Body of pancreas (tissue), 4 donors: ENCODE results near the gene SNIP1. TPM values are rescaled to one million over a fixed set of nuclear protein-coding genes. Genes with fewer than 3 reads are reported as not detected.
"Not testable (repeated sequence)": the region's sequence is repeated elsewhere in the genome, so short reads cannot be mapped to it uniquely, and the experiment has no call there.

Experiments
- ATAC-seq: fragments of 150-250 bp; one replicate; pipeline ENCODE4 v1.9.1; 2016
- DNase-seq, 4 donors: peaks; one replicate each; pipeline ENCODE4 v3.0.0-alpha.2; 2019
- H3K27ac ChIP-seq, 4 donors: fragments of 200-600 bp; sonication (generic); 1 replicate in 3 of 4; 2 replicates in 1 of 4; pipeline versions ENCODE4 v1.5.1 to v1.6.1; 2016 to 2019; ENCODE audit warnings: mild to moderate bottlenecking in 1 of 4, mixed read lengths in 1 of 4, moderate library complexity in 1 of 4
- H3K27me3 ChIP-seq, 2 donors: fragments of 200-600 bp; sonication (generic); one replicate each; pipeline ENCODE4 v1.6.0; 2016; ENCODE audit warnings: mild to moderate bottlenecking in 1 of 2
- H3K36me3 ChIP-seq, 2 donors: fragments of 200-600 bp; sonication (generic); replicated peaks in 1 of 2; 2 replicates each; pipeline ENCODE4 v1.5.1; 2016; ENCODE audit warnings: low read depth in 2 of 2; ENCODE audit not compliant: insufficient read depth in 1 of 2
- H3K4me1 ChIP-seq: fragments of 200-600 bp; sonication (generic); one replicate; pipeline ENCODE4 v1.6.0; 2016
- H3K4me3 ChIP-seq, 2 donors: fragments of 200-600 bp; sonication (generic); 1 replicate in 1 of 2; 2 replicates in 1 of 2; pipeline ENCODE4 v1.5.1; 2016 to 2019
- H3K9me3 ChIP-seq, 3 donors: fragments of 200-600 bp; sonication (generic); 1 replicate in 2 of 3; 2 replicates in 1 of 3; pipeline ENCODE4 v1.5.1; 2016
- CTCF ChIP-seq, 7 experiments: fragments of 450-650 bp in 4 of 7; fragments of 200-600 bp in 3 of 7; sonication (generic) in 3 of 7; IDR thresholded peaks; one replicate each; pipeline ENCODE4 v1.5.1; 2016 to 2019; ENCODE audit warnings: antibody characterized with exemption in 7 of 7
- POLR2A ChIP-seq, 3 donors: fragments of 450-650 bp; IDR thresholded peaks; one replicate each; pipeline ENCODE4 v1.6.1; 2016; ENCODE audit warnings: antibody characterized with exemption in 3 of 3, mild to moderate bottlenecking in 2 of 3
- whole genome bisulfite sequencing, 2 donors: methylation state at CpG; one replicate each; pipeline ENCODE4 v1.1.5; 2017; 5-methylcytosine and 5-hydroxymethylcytosine counted together
- intact Hi-C: fragments of 100-400 bp; cut with DNase I; formaldehyde crosslinking; loops from one replicate; pipeline ENCODE4 v1.15.1; 2023
- total RNA-seq, 2 donors: library from RNA; depleted of rRNA; stranded (reverse); fragments of >200 nt; gene quantifications; one replicate each; pipeline ENCODE4 v1.1.0, GENCODE V29; 2016

The SNIP1 gene
- total RNA-seq, 2 donors from 2014 or later = 7.0 to 33.9 TPM

DNA sequence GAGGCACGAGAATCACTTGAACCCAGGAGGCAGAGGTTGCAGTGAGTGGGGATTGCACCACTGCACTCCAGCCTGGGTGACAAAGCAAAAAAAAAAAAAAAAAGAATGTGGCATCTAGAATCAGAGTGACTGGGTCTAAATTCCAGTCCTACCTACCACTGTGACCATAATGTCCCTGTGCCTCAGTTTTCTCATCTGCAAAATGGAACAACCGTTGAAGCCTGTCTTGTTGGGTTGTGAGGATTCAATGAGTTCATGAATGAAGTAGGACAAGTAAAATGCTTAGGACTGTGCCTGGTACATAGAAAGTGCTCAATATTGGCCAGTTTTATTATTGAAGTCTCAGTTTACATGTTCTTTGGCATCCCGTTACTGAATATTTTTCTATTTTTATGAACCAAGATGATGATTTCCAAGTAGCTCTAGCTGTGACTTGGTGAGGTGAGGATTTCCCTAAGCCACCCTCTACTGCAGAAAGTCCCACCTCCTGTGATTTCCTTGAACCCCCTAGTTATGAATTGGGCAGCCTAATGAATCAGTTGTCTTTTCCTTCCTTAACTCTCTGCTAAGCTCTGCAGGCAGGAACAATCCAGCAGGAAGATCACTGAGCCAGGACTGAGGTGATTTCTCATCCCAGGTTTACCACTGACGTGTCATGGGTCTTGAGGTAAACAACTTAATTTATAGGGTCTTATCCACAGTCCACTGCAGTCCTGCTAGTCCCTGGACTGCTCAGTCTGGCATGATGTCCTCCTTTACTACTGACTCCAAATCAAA lies 20.6 kb downstream of the SNIP1 start:
- H3K27ac ChIP-seq = peak overlapping the region; percentile 84 to 90 (median 87)
- DNase-seq (peak in 1 of 4 donors; percentile 9), ATAC-seq (no peak)
- no peaks in the 10 kb centered on the region for H3K9me3 ChIP-seq
- intact Hi-C loops = no loop called here
- H3K36me3 ChIP-seq = peaks cover 0 to 8% of the 10 kb centered on the region in 2 donors
- H3K27me3 ChIP-seq = no peaks in the 10 kb centered on the region
- WGBS, 2 donors = 93 to 94% methylated on average over 4 of the region's 4 CpGs
- peaks cover 41% of the 10 kb centered on the region for H3K4me1 ChIP-seq
- TF ChIP-seq CTCF (IDR thresholded peaks at IDR 0.05) = no peak
- TF ChIP-seq POLR2A (IDR thresholded peaks at IDR 0.05) = no peak
- no peak overlapping the region for H3K4me3 ChIP-seq

DNA sequence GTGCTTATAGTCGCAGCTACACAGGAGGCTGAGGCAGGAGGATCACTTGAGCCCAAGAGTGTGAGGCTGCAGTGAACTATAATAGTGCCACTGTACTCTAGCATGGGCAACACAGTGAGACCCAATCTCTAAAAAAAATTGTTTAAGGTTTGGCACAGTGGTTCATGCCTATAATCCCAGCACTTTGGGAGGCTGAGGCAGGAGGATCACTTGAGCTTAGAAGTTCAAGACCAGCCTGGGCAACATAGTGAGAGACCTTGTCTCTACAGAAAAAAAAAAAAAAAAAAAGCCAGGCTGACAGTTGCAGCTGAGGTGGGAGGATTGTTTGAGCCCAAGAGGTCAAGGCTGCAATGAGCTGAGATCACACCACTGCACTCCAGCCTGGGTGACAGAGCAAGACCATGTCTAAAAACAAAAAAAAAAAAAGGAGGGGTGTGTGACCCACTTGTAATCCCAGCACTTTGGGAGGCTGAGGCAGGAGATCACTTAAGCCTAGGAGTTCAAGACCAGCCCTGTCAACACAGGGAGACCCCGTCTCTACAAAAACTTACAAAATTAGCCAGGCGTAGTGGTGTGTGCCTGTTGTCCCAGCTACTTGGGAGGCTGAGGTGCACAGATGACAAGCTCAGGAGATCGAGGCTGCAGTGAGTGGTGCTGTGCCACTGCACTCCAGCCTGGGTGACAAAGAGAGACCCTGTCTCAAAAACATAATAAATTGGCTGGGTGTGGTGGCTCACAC lies 21.5 kb downstream of the SNIP1 start:
- DNase-seq = peak in 1 of 4 donors; percentile 8
- ATAC-seq, H3K9me3 ChIP-seq, H3K4me3 ChIP-seq, H3K36me3 ChIP-seq, H3K27me3 ChIP-seq, intact Hi-C loops: not testable (repeated sequence)
- 93 to 98% methylated on average over 4 of the region's 4 CpGs for WGBS, 2 donors
- peak overlapping the region in 2 of 4 donors; percentile 84 to 89 for H3K27ac ChIP-seq
- H3K4me1 ChIP-seq = peaks cover 40% of the 10 kb centered on the region

- 50 to 59% methylated on average over 1 of the region's 1 CpG for WGBS, 2 donors
- H3K4me3 ChIP-seq, H3K9me3 ChIP-seq, H3K27ac ChIP-seq, H3K36me3 ChIP-seq, H3K27me3 ChIP-seq, intact Hi-C loops, ATAC-seq: not testable (repeated sequence)
- DNase-seq = peak in 1 of 4 donors; percentile 1
- H3K4me1 ChIP-seq = peaks cover 23% of the 10 kb centered on the region
Measured at GRCh38 chr1:37529888-37530287, 24.2 kb downstream of the SNIP1 start.

GRCh38 chr1:37519613-37520012 lies 34.5 kb downstream of the SNIP1 start:
- Histone ChIP-seq H3K9me3 (no peaks in the 10 kb centered on the region), H3K4me1 (peaks cover 9% of the 10 kb centered on the region), H3K27ac (no peak overlapping the region), H3K36me3 (no peaks in the 10 kb centered on the region), H3K27me3 (no peaks in the 10 kb centered on the region), H3K4me3 (no peak overlapping the region)
- no peak for TF ChIP-seq POLR2A (IDR thresholded peaks at IDR 0.05)
- TF ChIP-seq CTCF (IDR thresholded peaks at IDR 0.05) = no peak
- DNase-seq = no peak
- intact Hi-C loops = no loop called here
- no peak for ATAC-seq

DNA sequence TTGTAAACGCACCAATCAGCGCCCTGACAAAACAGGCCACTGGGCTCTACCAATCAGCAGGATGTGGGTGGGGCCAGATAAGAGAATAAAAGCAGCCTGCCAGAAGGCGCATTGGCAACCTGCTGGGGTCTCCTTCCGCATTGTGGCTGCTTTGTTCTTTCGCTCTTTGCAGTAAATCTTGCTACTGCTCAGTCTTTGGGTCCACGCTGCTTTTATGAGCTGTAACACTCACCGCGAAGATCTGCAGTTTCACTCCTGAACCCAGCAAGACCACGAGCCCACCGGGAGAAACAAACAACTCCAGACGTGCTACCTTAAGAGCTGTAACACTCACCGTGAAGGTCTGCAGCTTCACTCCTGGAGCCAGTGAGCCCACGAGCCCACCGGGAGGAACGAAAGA lies 35.2 kb downstream of the SNIP1 start:
- H3K27me3 ChIP-seq, H3K36me3 ChIP-seq, ATAC-seq, DNase-seq, H3K4me1 ChIP-seq, H3K9me3 ChIP-seq, H3K27ac ChIP-seq, intact Hi-C loops, H3K4me3 ChIP-seq: not testable (repeated sequence)
- 81 to 87% methylated on average over 14 to 15 of the region's 15 CpGs for WGBS, 2 donors

- H3K4me3 ChIP-seq, H3K27me3 ChIP-seq, H3K27ac ChIP-seq, intact Hi-C loops, DNase-seq, H3K36me3 ChIP-seq, H3K9me3 ChIP-seq, ATAC-seq: not testable (repeated sequence)
- WGBS, 2 donors = 98% methylated on average over 9 of the region's 31 CpGs; no CpG with 5 or more reads in 1 of the 2 donors
- peaks cover 16% of the 10 kb centered on the region for H3K4me1 ChIP-seq
Measured at GRCh38 chr1:37518241-37518640, 35.9 kb downstream of the SNIP1 start.
